B cell (primary cell): ENCODE results near the gene CPLANE2. TPM values are rescaled to one million over a fixed set of nuclear protein-coding genes. Genes with fewer than 3 reads are reported as not detected.
A peak's percentile ranks its signal among the peaks of the same experiment; 100 is the strongest.

ENCODE experiments used
- ATAC-seq: fragments of 200-7000 bp; cut with Tn5 transposase; one replicate; pipeline ENCODE4 v1.10.0; 2021; ENCODE audit warnings: low read depth, mild to moderate bottlenecking, moderate number of reproducible peaks, moderate library complexity
- CTCF ChIA-PET: fragments of 350-600 bp; sonication (Branson Sonifier 250); formaldehyde crosslinking; loops from one replicate; lab custom pipeline; 2021; ENCODE audit warnings: antibody characterized with exemption, inconsistent platforms; lab: Charles Lee
- POLR2A ChIA-PET: fragments of 350-600 bp; sonication (Branson Sonifier 250); formaldehyde crosslinking; loops from one replicate; lab custom pipeline; 2021; ENCODE audit warnings: antibody characterized with exemption; lab: Charles Lee
- DNase-seq: peaks from one replicate; pipeline ENCODE4 v3.0.0; 2013
- H2AFZ ChIP-seq: 2 replicates; pipeline ENCODE4 v1.6.1; 2012; ENCODE audit warnings: mild to moderate bottlenecking, low read depth, low read length; ENCODE audit not compliant: insufficient read depth, poor library complexity, severe bottlenecking
- H3K27ac ChIP-seq, 2 donors: 1 replicate in 1 of 2; 2 replicates in 1 of 2; pipeline ENCODE4 v1.5.1; 2012 to 2013; ENCODE audit warnings: low read length in 2 of 2, mild to moderate bottlenecking in 2 of 2, moderate library complexity in 1 of 2
- H3K27me3 ChIP-seq, 4 experiments: fragments of 200-600 bp in 1 of 4; sonication (generic) in 1 of 4; replicated peaks in 1 of 4; 1 replicate in 2 of 4; 2 replicates in 2 of 4; pipeline versions ENCODE4 v1.6.1 to v1.7.0; 2013 to 2016; ENCODE audit warnings: low read length in 3 of 4, mild to moderate bottlenecking in 2 of 4, mixed read lengths in 1 of 4, moderate library complexity in 1 of 4; ENCODE audit not compliant: insufficient read depth in 4 of 4, control insufficient read depth in 3 of 4; ENCODE audit errors: control extremely low read depth in 1 of 4
- H3K36me3 ChIP-seq, 2 experiments: replicated peaks in 1 of 2; 1 replicate in 1 of 2; 2 replicates in 1 of 2; pipeline versions ENCODE4 v1.6.1 to v1.7.1; 2013; ENCODE audit warnings: low read length in 1 of 2; ENCODE audit not compliant: insufficient read depth in 2 of 2, control insufficient read depth in 1 of 2; ENCODE audit errors: control extremely low read depth in 1 of 2, extremely low read depth in 1 of 2
- H3K4me1 ChIP-seq, 2 donors: fragments of 200-600 bp in 1 of 2; sonication (generic) in 1 of 2; 1 replicate in 1 of 2; 2 replicates in 1 of 2; pipeline versions ENCODE4 v1.5.1 to v1.6.1; 2013 to 2017; ENCODE audit warnings: low read length in 2 of 2; ENCODE audit not compliant: control insufficient read depth in 2 of 2, insufficient read depth in 2 of 2
- H3K4me2 ChIP-seq: replicated peaks from 2 replicates; pipeline ENCODE3; 2012; ENCODE audit warnings: mild to moderate bottlenecking, low read depth, low read length; ENCODE audit not compliant: poor library complexity, severe bottlenecking
- H3K4me3 ChIP-seq, 5 experiments: fragments of 200-600 bp in 1 of 5; sonication (generic) in 1 of 5; 1 replicate in 3 of 5; 2 replicates in 2 of 5; pipeline versions ENCODE4 v1.5.1 to v1.7.0; 2011 to 2016; ENCODE audit warnings: low read length in 4 of 5, mild to moderate bottlenecking in 4 of 5, low read depth in 2 of 5, control low read depth in 1 of 5, moderate library complexity in 1 of 5; ENCODE audit not compliant: insufficient read depth in 1 of 5; ENCODE audit errors: control extremely low read depth in 1 of 5, extremely low read depth in 1 of 5
- H3K79me2 ChIP-seq: fragments of 200-600 bp; sonication (generic); one replicate; pipeline ENCODE4 v1.6.0; 2016; ENCODE audit warnings: low read length; ENCODE audit not compliant: control insufficient read depth, insufficient read depth
- H3K9ac ChIP-seq: fragments of 200-600 bp; sonication (generic); 2 replicates; pipeline ENCODE4 v1.6.1; 2017; ENCODE audit warnings: mild to moderate bottlenecking, low read length, moderate library complexity
- H3K9me3 ChIP-seq, 3 donors: one replicate each; pipeline versions ENCODE4 v1.6.1 to v1.7.1; 2013; ENCODE audit warnings: low read length in 2 of 3; ENCODE audit not compliant: control insufficient read depth in 2 of 3, insufficient read depth in 1 of 3; ENCODE audit errors: control extremely low read depth in 1 of 3
- H4K20me1 ChIP-seq: 2 replicates; pipeline ENCODE4 v1.6.0; 2012; ENCODE audit warnings: mild to moderate bottlenecking, low read length; ENCODE audit not compliant: insufficient read depth, control insufficient read depth, poor library complexity, severe bottlenecking
- H3K27ac Mint-ChIP-seq: one replicate; pipeline ENCODE4 v1.8.0; 2021; ENCODE audit warnings: mixed read lengths
- H3K27me3 Mint-ChIP-seq: one replicate; pipeline ENCODE4 v1.8.0; 2021; ENCODE audit warnings: mixed read lengths
- H3K4me1 Mint-ChIP-seq: one replicate; pipeline ENCODE4 v1.8.0; 2021; ENCODE audit warnings: mixed read lengths
- H3K4me3 Mint-ChIP-seq: one replicate; pipeline ENCODE4 v1.8.0; 2021; ENCODE audit warnings: mixed read lengths
- H3K9me3 Mint-ChIP-seq: one replicate; pipeline ENCODE4 v1.8.0; 2022; ENCODE audit warnings: mixed read lengths; ENCODE audit not compliant: insufficient read depth
- CTCF ChIP-seq: fragments of 200-600 bp; IDR thresholded peaks from one replicate; pipeline ENCODE4 v1.8.0; 2022; ENCODE audit warnings: antibody characterized with exemption, mild to moderate bottlenecking
- EZH2 ChIP-seq: IDR thresholded peaks from 2 replicates; pipeline ENCODE4 v1.6.1; 2012; ENCODE audit warnings: borderline replicate concordance, low read depth, mild to moderate bottlenecking, moderate library complexity, low read length; ENCODE audit not compliant: insufficient read depth, poor library complexity, severe bottlenecking
- WGBS: methylation state at CpG from one replicate; pipeline ENCODE4 v1.1.5; 2013; ENCODE audit warnings: missing lambda C conversion rate; ENCODE audit not compliant: insufficient coverage; 5-methylcytosine and 5-hydroxymethylcytosine counted together
- intact Hi-C: fragments of 100-400 bp; cut with micrococcal nuclease; formaldehyde crosslinking; loops from one replicate; pipeline ENCODE4 v1.10.0; 2022
- polyA plus RNA-seq: library from polyadenylated mRNA; depleted of rRNA; stranded (reverse); fragments of >200 nt; gene quantifications from 2 replicates; pipeline ENCODE4 v1.2.3, GENCODE V29; 2012
- total RNA-seq, 2 donors: library from RNA; stranded (reverse); fragments of 120-200 nt in 1 of 2; gene quantifications; 1 replicate in 1 of 2; 2 replicates in 1 of 2; pipeline versions ENCODE4 v1.2.3 to v1.2.4, GENCODE V29; 2013 to 2022

CPLANE2 gene
- total and polyA plus RNA-seq, 2 donors (not counting 1 experiment from before 2014, with no cell fraction given), result 5.7 to 11.1 TPM

- no peak for ATAC-seq
- TF ChIP-seq EZH2 (no peak), CTCF (no peak)
- Histone ChIP-seq H3K4me3 (no peak overlapping the region), H3K4me1 (peaks cover 12 to 17% of the 10 kb centered on the region in 2 donors), H3K4me2 (no peak overlapping the region), H4K20me1 (peaks cover 15% of the 10 kb centered on the region), H3K79me2 (peaks cover 8% of the 10 kb centered on the region), H2AFZ (no peak overlapping the region), H3K9ac (no peak overlapping the region), H3K36me3 (peaks cover 0 to 12% of the 10 kb centered on the region in 2 experiments), H3K27ac (no peak overlapping the region), H3K9me3 (no peaks in the 10 kb centered on the region), H3K27me3 (no peaks in the 10 kb centered on the region)
- Mint-ChIP-seq H3K4me3 (peak overlapping the region; percentile 8), H3K27ac (no peak overlapping the region), H3K4me1 (peaks cover 10% of the 10 kb centered on the region), H3K27me3 (no peaks in the 10 kb centered on the region), H3K9me3 (no peaks in the 10 kb centered on the region)
- DNase-seq, result peak; percentile 48
- ChIA-PET CTCF (interaction anchor here (0.7 to 3.3 kb wide), 7 partner anchors 11 to 160 kb away, joined by 3 to 13 read pairs (median 5); partner anchors contain the start of gene CPLANE2), POLR2A (interaction anchor here (0.6 kb wide), 1 partner anchor 392 kb away, joined by 13 read pairs; no protein-coding TSS in a partner anchor)
- 86% methylated on average over 8 of the region's 12 CpGs for WGBS
- intact Hi-C loops, result no loop called here
These were observed 32.2 kb downstream of the CPLANE2 start for GRCh38 chr1:16204634-16205333.

- TF ChIP-seq EZH2 (no peak), CTCF (no peak)
- Histone ChIP-seq H3K4me3 (no peak overlapping the region), H3K36me3 (peaks cover 0 to 12% of the 10 kb centered on the region in 2 experiments), H3K9me3 (no peaks in the 10 kb centered on the region), H3K4me2 (no peak overlapping the region), H3K9ac (no peak overlapping the region), H2AFZ (no peak overlapping the region), H3K27ac (no peak overlapping the region), H3K4me1 (peaks cover 12 to 17% of the 10 kb centered on the region in 2 donors), H3K79me2 (peaks cover 8% of the 10 kb centered on the region), H4K20me1 (peaks cover 15% of the 10 kb centered on the region), H3K27me3 (no peaks in the 10 kb centered on the region)
- Mint-ChIP-seq H3K4me1 (peaks cover 10% of the 10 kb centered on the region), H3K9me3 (no peaks in the 10 kb centered on the region), H3K27ac (no peak overlapping the region), H3K27me3 (no peaks in the 10 kb centered on the region), H3K4me3 (no peak overlapping the region)
- ATAC-seq (no peak), DNase-seq (no peak)
- intact Hi-C loops, result no loop called here
- 100% methylated on average over 2 of the region's 2 CpGs for WGBS
- CTCF ChIA-PET, result interaction anchor here (0.9 to 3.3 kb wide), 6 partner anchors 14 to 160 kb away, joined by 3 to 13 read pairs (median 5); partner anchors contain the start of gene CPLANE2
- POLR2A ChIA-PET, result no interaction called here
These were observed 32.8 kb downstream of the CPLANE2 start for GRCh38 chr1:16204216-16204615.
